Activated CD4-positive, CD25-positive, alpha-beta regulatory T cell (primary cell): ENCODE results near the gene PDCD10.

Source experiments
- DNase-seq, 4 experiments: peaks; one replicate each; lab custom pipeline; 2025; lab: John Stamatoyannopoulos, UW

Gene PDCD10

GRCh38 chr3:167679526-167679925 lies 55.2 kb downstream of the PDCD10 start:
- DNase-seq = no peak

GRCh38 chr3:167675848-167676247 lies 58.8 kb downstream of the PDCD10 start:
- DNase-seq = no peak

- no peak for DNase-seq
Measured at GRCh38 chr3:167673221-167673620, 61.5 kb downstream of the PDCD10 start.

GRCh38 chr3:167671878-167672427 lies 62.7 kb downstream of the PDCD10 start:
- no peak for DNase-seq

GRCh38 chr3:167669699-167670098 lies 65.0 kb downstream of the PDCD10 start:
- DNase-seq = no peak

- DNase-seq = no peak
Measured at GRCh38 chr3:167668651-167669050, 66.0 kb downstream of the PDCD10 start.

GRCh38 chr3:167666563-167666962 lies 68.1 kb downstream of the PDCD10 start:
- DNase-seq = no peak

- DNase-seq = no peak
Measured at GRCh38 chr3:167662919-167663400, 71.7 kb downstream of the PDCD10 start.

GRCh38 chr3:167657684-167658225 lies 76.9 kb downstream of the PDCD10 start:
- no peak for DNase-seq

- DNase-seq = no peak
Measured at GRCh38 chr3:167656821-167657220, 77.9 kb downstream of the PDCD10 start.

- DNase-seq = no peak
Measured at GRCh38 chr3:167653760-167654159, 80.9 kb downstream of the PDCD10 start, which contains the start of gene WDR49. Gene WDR49, minus strand, starts transcription at chr3:167653942. Its CDS starts 517 bp downstream, at chr3:167653425.

GRCh38 chr3:167653155-167653554 lies 81.5 kb downstream of the PDCD10 start:
- no peak for DNase-seq

- no peak for DNase-seq
Measured at GRCh38 chr3:167651826-167652225, 82.9 kb downstream of the PDCD10 start.

GRCh38 chr3:167650459-167650858 lies 84.2 kb downstream of the PDCD10 start:
- no peak for DNase-seq

GRCh38 chr3:167649746-167650145 lies 84.9 kb downstream of the PDCD10 start:
- no peak for DNase-seq

- no peak for DNase-seq
Measured at GRCh38 chr3:167644611-167645010, 90.1 kb downstream of the PDCD10 start.
